Psoas muscle (tissue), 8 donors: ENCODE data around the gene HS3ST6. TPM values are rescaled to one million over a fixed set of nuclear protein-coding genes. Genes with fewer than 3 reads are reported as not detected.
A peak's percentile ranks its signal among the peaks of the same experiment; 100 is the strongest.
"Not testable (repeated sequence)": the region's sequence is repeated elsewhere in the genome, so short reads cannot be mapped to it uniquely, and the experiment has no call there.

ENCODE experiments used
- ATAC-seq, 4 donors: fragments of 200-7000 bp; cut with Tn5 transposase; one replicate each; pipeline ENCODE4 v1.9.1; 2020; ENCODE audit warnings: moderate library complexity in 3 of 4, mild to moderate bottlenecking in 2 of 4
- DNase-seq, 2 donors: peaks; one replicate each; pipeline ENCODE4 v3.0.0-alpha.2; 2020
- H3K27ac ChIP-seq: fragments of 200-600 bp; one replicate; pipeline ENCODE4 v1.8.0; 2022
- H3K27me3 ChIP-seq, 3 donors: fragments of 200-600 bp in 1 of 3; one replicate each; pipeline versions ENCODE4 v1.6.1 to v1.8.0; 2013 to 2022; ENCODE audit warnings: low read length in 2 of 3, mild to moderate bottlenecking in 2 of 3, moderate library complexity in 1 of 3; ENCODE audit not compliant: insufficient read depth in 3 of 3
- H3K36me3 ChIP-seq, 2 donors: fragments of 200-600 bp in 1 of 2; one replicate each; pipeline versions ENCODE4 v1.6.1 to v1.8.0; 2013 to 2022; ENCODE audit warnings: low read depth in 1 of 2, mild to moderate bottlenecking in 1 of 2, moderate library complexity in 1 of 2; ENCODE audit not compliant: insufficient read depth in 1 of 2
- H3K4me1 ChIP-seq: fragments of 200-600 bp; one replicate; pipeline ENCODE4 v1.8.0; 2022
- H3K4me3 ChIP-seq: fragments of 200-600 bp; one replicate; pipeline ENCODE4 v1.8.0; 2022; ENCODE audit warnings: mild to moderate bottlenecking
- H3K9me3 ChIP-seq: fragments of 200-600 bp; one replicate; pipeline ENCODE4 v1.8.0; 2022
- WGBS, 3 donors: extraction: QIAGEN DNeasy Blood & Tissue Kit; methylation state at CpG; one replicate each; pipeline versions ENCODE4 v1.1.6 to v1.1.7; 2013; 5-methylcytosine and 5-hydroxymethylcytosine counted together
- intact Hi-C, 2 donors: fragments of 100-400 bp; cut with DNase I; formaldehyde crosslinking; loops; one replicate each; pipeline versions ENCODE4 v1.11.0 to v1.14.2; 2022
- polyA plus RNA-seq, 3 donors: library from polyadenylated mRNA; stranded (reverse); fragments of 200-250 nt; gene quantifications; one replicate each; pipeline ENCODE4 v1.2.3, GENCODE V29; 2013
- total RNA-seq, 4 donors: library from RNA; stranded (reverse); fragmentation: NEBNext Ultra II Directional in 2 of 4; extraction: Animal tissue kit (Norgen Biotek cat#: 25700) in 2 of 4; gene quantifications; one replicate each; pipeline versions ENCODE4 v1.2.1 to v1.2.4, GENCODE V29; 2021 to 2023
- TF ChIP-seq, protein P1 (sequence below): fragments of 200-600 bp; IDR thresholded peaks from one replicate; pipeline ENCODE4 v1.8.0; 2022; ENCODE audit warnings: antibody characterized with exemption
- donor health status: healthy with polysubstance abuse.
- donor health status: DM: no; HTN: no; CAD: no; lungs with moderate emphysema.
- donor health status: Bipolar disorder and iron deficiency.
- donor health status: healthy.
- donor health status: DM: yes; HTN: yes; CAD: no.
- donor health status: DM: no; HTN: no; CAD: no.
- donor health status: DM: no; HTN: no; CAD: no.
- donor health status: DM: yes; HTN: yes; CAD: no.

Gene HS3ST6
- total and polyA plus RNA-seq, 7 donors, result not detected

DNA sequence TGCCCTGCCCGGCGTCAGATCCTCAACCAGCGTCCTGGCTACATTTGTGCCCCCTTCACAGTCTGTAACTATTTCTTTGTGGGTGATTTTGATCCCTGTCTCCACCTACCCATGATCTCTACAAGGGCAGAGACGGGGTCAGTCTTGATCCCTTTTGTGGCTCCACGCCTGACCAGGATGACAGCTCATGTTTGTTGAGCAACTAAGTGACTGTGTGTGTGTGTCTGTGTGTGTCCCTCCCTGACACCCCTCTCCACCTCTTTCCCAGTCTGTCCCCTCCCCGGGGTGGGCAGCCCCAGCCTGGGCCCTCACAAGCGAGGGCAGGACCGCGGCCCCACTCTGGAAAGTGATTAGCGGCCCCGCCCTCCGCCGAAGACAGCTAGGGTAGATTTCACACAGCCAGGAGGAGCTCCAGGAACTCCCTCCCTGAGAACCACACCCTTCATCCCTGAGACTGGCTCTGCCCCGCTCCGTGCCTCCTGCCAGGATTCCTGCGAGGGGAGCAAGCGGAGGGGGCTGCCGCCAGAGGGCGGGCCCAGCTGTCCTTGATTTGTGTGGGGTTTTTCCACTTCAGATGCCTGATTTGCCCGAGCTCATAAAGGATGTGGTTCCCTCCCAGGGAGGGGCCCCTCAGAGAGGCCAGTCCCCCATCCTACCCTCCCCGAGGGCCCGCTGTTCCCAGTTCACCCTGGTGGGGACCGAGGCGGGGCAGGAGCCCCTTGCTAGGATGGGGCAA, 5.3 kb upstream of the HS3ST6 start:
- H3K27me3 ChIP-seq, result peaks cover 0 to 64% (median 17%) of the 10 kb centered on the region in 3 donors
- WGBS, 3 donors, result 9 to 19% (median 15%) methylated on average over 24 of the region's 24 CpGs
- TF ChIP-seq, protein P1, sequence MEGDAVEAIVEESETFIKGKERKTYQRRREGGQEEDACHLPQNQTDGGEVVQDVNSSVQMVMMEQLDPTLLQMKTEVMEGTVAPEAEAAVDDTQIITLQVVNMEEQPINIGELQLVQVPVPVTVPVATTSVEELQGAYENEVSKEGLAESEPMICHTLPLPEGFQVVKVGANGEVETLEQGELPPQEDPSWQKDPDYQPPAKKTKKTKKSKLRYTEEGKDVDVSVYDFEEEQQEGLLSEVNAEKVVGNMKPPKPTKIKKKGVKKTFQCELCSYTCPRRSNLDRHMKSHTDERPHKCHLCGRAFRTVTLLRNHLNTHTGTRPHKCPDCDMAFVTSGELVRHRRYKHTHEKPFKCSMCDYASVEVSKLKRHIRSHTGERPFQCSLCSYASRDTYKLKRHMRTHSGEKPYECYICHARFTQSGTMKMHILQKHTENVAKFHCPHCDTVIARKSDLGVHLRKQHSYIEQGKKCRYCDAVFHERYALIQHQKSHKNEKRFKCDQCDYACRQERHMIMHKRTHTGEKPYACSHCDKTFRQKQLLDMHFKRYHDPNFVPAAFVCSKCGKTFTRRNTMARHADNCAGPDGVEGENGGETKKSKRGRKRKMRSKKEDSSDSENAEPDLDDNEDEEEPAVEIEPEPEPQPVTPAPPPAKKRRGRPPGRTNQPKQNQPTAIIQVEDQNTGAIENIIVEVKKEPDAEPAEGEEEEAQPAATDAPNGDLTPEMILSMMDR, result no peak
- ATAC-seq (peak in 2 of 4 donors; percentile 38 to 41), DNase-seq (no peak)
- intact Hi-C loops, result no loop called here
- H3K4me3 ChIP-seq, result no peak overlapping the region
- H3K9me3 ChIP-seq, result no peaks in the 10 kb centered on the region
- no peaks in the 10 kb centered on the region for H3K36me3 ChIP-seq
- H3K4me1 ChIP-seq, result no peaks in the 10 kb centered on the region
- H3K27ac ChIP-seq, result no peak overlapping the region

DNA sequence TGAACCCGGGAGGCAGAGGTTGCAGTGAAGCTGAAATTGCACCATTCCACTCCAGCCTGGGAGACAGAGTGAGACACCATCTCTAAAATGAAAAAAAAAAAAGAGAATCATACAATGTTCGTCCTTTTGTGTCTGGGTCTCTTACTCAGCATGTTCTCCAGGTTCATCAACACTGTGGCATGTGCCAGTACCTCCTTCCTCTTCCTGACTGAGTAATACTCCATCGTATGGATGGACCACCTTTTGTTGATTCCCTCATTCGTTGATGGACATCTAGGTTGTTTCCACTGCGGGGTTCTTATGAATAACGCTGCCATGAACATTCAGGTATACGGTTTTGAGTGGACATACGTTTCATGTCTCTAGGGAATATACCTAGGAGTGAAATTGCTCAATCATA, 4.1 kb upstream of the HS3ST6 start:
- intact Hi-C loops, result no loop called here
- DNase-seq (no peak), ATAC-seq (no peak)
- Histone ChIP-seq H3K9me3 (no peaks in the 10 kb centered on the region), H3K27me3 (peaks cover 0 to 71% (median 22%) of the 10 kb centered on the region in 3 donors), H3K4me3 (no peak overlapping the region), H3K27ac (no peak overlapping the region), H3K4me1 (no peaks in the 10 kb centered on the region), H3K36me3 (no peaks in the 10 kb centered on the region)
- 73 to 89% (median 75%) methylated on average over 8 of the region's 8 CpGs for WGBS, 3 donors
- TF ChIP-seq, protein P1, result no peak

DNA sequence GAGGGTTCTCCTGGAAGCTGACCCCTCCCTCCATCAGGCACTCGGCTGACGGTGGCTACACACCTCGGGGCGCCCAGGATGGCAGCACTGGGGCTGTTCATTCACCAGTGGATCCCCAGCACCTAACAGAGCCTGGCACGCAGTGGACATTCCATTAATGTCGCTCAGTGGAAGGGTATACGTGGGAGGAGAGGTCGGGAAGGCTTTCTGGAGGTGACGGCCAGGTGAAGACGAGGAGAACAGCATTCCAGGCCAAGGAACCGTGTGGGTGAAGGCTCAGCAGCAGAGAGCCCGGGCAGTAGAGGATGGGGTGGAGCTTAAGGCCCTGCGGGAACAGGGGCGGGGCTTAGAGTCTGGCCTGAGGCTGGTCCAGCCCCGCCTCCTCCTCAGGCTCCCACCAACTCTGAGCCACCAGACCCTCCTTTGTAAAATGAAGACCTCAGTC, 2.5 kb upstream of the HS3ST6 start:
- Histone ChIP-seq H3K27me3 (peaks cover 0 to 87% (median 29%) of the 10 kb centered on the region in 3 donors), H3K27ac (no peak overlapping the region), H3K36me3 (no peaks in the 10 kb centered on the region), H3K4me1 (no peaks in the 10 kb centered on the region), H3K9me3 (no peaks in the 10 kb centered on the region), H3K4me3 (no peak overlapping the region)
- ATAC-seq (peak in 2 of 4 donors; percentile 63 to 70), DNase-seq (no peak)
- intact Hi-C loops, result no loop called here
- WGBS, 3 donors, result 10 to 14% (median 12%) methylated on average over 15 of the region's 15 CpGs
- TF ChIP-seq, protein P1, result no peak

DNA sequence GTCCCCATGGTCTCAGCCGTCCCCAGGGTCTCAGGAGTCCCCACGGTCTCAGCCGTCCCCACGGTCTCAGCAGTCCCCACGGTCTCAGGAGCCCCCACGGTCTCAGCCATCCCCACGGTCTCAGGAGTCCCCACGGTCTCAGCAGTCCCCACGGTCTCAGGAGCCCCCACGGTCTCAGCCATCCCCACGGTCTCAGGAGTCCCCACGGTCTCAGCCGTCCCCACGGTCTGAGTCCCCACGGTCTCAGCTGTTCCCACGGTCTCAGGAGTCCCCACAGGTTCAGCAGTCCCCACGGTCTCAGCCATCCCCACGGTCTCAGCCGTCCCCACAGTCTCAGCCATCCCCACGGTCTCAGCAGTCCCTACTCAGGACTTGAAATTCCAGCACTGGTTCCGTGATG, 1.9 kb upstream of the HS3ST6 start:
- ATAC-seq, H3K4me3 ChIP-seq, H3K4me1 ChIP-seq, H3K9me3 ChIP-seq, H3K27ac ChIP-seq, DNase-seq, H3K36me3 ChIP-seq, intact Hi-C loops: not testable (repeated sequence)
- WGBS, 3 donors, result 52 to 57% (median 56%) methylated on average over 21 of the region's 21 CpGs
- peaks cover 0 to 88% (median 29%) of the 10 kb centered on the region in 3 donors for H3K27me3 ChIP-seq

- Histone ChIP-seq H3K27me3 (peaks cover 0 to 91% (median 30%) of the 10 kb centered on the region in 3 donors), H3K4me3 (no peak overlapping the region), H3K9me3 (no peaks in the 10 kb centered on the region), H3K4me1 (no peaks in the 10 kb centered on the region), H3K36me3 (no peaks in the 10 kb centered on the region), H3K27ac (no peak overlapping the region)
- ATAC-seq (peak in 1 of 4 donors; percentile 17), DNase-seq (no peak)
- intact Hi-C loops, result no loop called here
- TF ChIP-seq, protein P1, result no peak
- 14 to 15% (median 14%) methylated on average over 29 to 30 of the region's 30 CpGs for WGBS, 3 donors
Observed at GRCh38 chr16:1919327-1919998, 1.2 kb upstream of the HS3ST6 start.
